HepG2 (cell line): ENCODE measurements around the gene UPK1A. TPM values are rescaled to one million over a fixed set of nuclear protein-coding genes. Genes with fewer than 3 reads are reported as not detected.
A peak's percentile ranks its signal among the peaks of the same experiment; 100 is the strongest.

Experiments used
- ATAC-seq: fragments of 200-7000 bp; cut with Tn5 transposase; 3 replicates; pipeline ENCODE4 v1.9.1; 2020; ENCODE audit warnings: mild to moderate bottlenecking, moderate library complexity
- BruUV-seq: library from RNA; stranded (reverse); fragments of 400-500 nt; replicated peaks from 2 replicates; lab custom pipeline; 2021; lab: Mats Ljungman, UMichigan
- CTCF ChIA-PET: fragments of 300-600 bp; formaldehyde crosslinking; extraction: SDS; loops from one replicate; lab custom pipeline; 2021; ENCODE audit warnings: low total read pairs, inconsistent platforms, low intra/inter-chr PET ratio; lab: Yijun Ruan, JAX
- POLR2A ChIA-PET: fragments of 350-600 bp; sonication (Branson Sonifier 250); formaldehyde crosslinking; loops from one replicate; lab custom pipeline; 2020; ENCODE audit warnings: antibody characterized with exemption, inconsistent platforms; lab: Yijun Ruan, JAX
- DNase-seq: peaks from one replicate; pipeline ENCODE4 v3.0.0-alpha.2; 2015; ENCODE audit warnings: low spot score
- FAIRE-seq: peaks from 3 replicates; lab custom pipeline; 2011; peaks lifted over from hg19 to GRCh38; lab: Jason Lieb, UNC
- H2AFZ ChIP-seq: one replicate; pipeline ENCODE4 v1.6.1; 2011; ENCODE audit warnings: low read length, inconsistent platforms
- H3K27ac ChIP-seq: fragments of 300-600 bp; 3 replicates; pipeline ENCODE4 v1.8.0; 2011; ENCODE audit warnings: mixed run types, mild to moderate bottlenecking, mixed read lengths, low read length, inconsistent platforms; ENCODE audit not compliant: insufficient read depth; ENCODE audit errors: extremely low read length
- H3K27me3 ChIP-seq, 2 experiments: fragments of 200-600 bp in 1 of 2; 2 replicates in 1 of 2; 3 replicates in 1 of 2; pipeline versions ENCODE4 v1.6.0 to v1.8.0; 2011; ENCODE audit warnings: low read length in 2 of 2, mild to moderate bottlenecking in 2 of 2, moderate library complexity in 2 of 2, inconsistent platforms in 1 of 2; ENCODE audit not compliant: insufficient read depth in 2 of 2, control insufficient read depth in 1 of 2
- H3K36me3 ChIP-seq, 2 experiments: fragments of 200-600 bp in 1 of 2; replicated peaks in 1 of 2; 2 replicates in 1 of 2; 3 replicates in 1 of 2; pipeline versions ENCODE4 v1.5.1 to v1.8.0; 2011; ENCODE audit warnings: low read length in 2 of 2, inconsistent platforms in 1 of 2; ENCODE audit not compliant: insufficient read depth in 2 of 2, control insufficient read depth in 1 of 2
- H3K4me1 ChIP-seq: 2 replicates; pipeline ENCODE4 v1.5.1; 2012; ENCODE audit warnings: low read length, inconsistent platforms; ENCODE audit not compliant: insufficient read depth
- H3K4me2 ChIP-seq: 2 replicates; pipeline ENCODE4 v1.6.0; 2011; ENCODE audit warnings: low read depth, low read length, inconsistent platforms
- H3K4me3 ChIP-seq, 3 experiments: fragments of 200-600 bp in 1 of 3; sonication (generic), shearing (Covaris generic) in 1 of 3; replicated peaks in 1 of 3; 2 replicates each; pipeline ENCODE4 v1.5.1; 2011 to 2016; ENCODE audit warnings: low read length in 3 of 3, inconsistent platforms in 2 of 3, low read depth in 2 of 3, mild to moderate bottlenecking in 2 of 3, control low read depth in 1 of 3, mixed read lengths in 1 of 3; ENCODE audit not compliant: insufficient read depth in 1 of 3
- H3K79me2 ChIP-seq: one replicate; pipeline ENCODE4 v1.6.1; 2011; ENCODE audit warnings: low read length, inconsistent platforms; ENCODE audit not compliant: insufficient read depth
- H3K9ac ChIP-seq: 2 replicates; pipeline ENCODE4 v1.6.0; 2011; ENCODE audit warnings: mild to moderate bottlenecking, low read depth, low read length, inconsistent platforms; ENCODE audit not compliant: insufficient read depth
- H3K9me3 ChIP-seq: 2 replicates; pipeline ENCODE4 v1.5.1; 2012; ENCODE audit warnings: mild to moderate bottlenecking, low read length
- H4K20me1 ChIP-seq: 2 replicates; pipeline ENCODE4 v1.6.0; 2011; ENCODE audit warnings: inconsistent platforms, mild to moderate bottlenecking, low read length, moderate library complexity; ENCODE audit not compliant: insufficient read depth
- ATF1 ChIP-seq: IDR thresholded peaks from 2 replicates; pipeline ENCODE4 v1.6.1; 2016; ENCODE audit warnings: mild to moderate bottlenecking, control low read depth
- FUBP1 ChIP-seq: sonication (generic); formaldehyde crosslinking; IDR thresholded peaks from 2 replicates; pipeline ENCODE4 v1.5.1; 2020; ENCODE audit warnings: missing genetic modification reagents, mild to moderate bottlenecking, borderline replicate concordance
- MAZ ChIP-seq, 2 experiments: sonication (generic) in 1 of 2; formaldehyde crosslinking in 1 of 2; IDR thresholded peaks; 2 replicates each; pipeline versions ENCODE4 v1.5.0 to v1.6.1; 2012 to 2020; ENCODE audit warnings: low read depth in 2 of 2, mild to moderate bottlenecking in 2 of 2, borderline replicate concordance in 1 of 2, improper control_type of control experiment in 1 of 2, low read length in 1 of 2, missing genetic modification reagents in 1 of 2, moderate library complexity in 1 of 2
- MED1 ChIP-seq: sonication (generic); formaldehyde crosslinking; IDR thresholded peaks from 2 replicates; pipeline ENCODE4 v1.4.0; 2020; ENCODE audit warnings: missing genetic modification reagents
- MLLT10 ChIP-seq: sonication (generic); formaldehyde crosslinking; IDR thresholded peaks from 2 replicates; pipeline ENCODE4 v1.4.0; 2020; ENCODE audit warnings: missing genetic modification reagents
- MXD4 ChIP-seq: IDR thresholded peaks from 2 replicates; pipeline ENCODE4 v1.6.1; 2016; ENCODE audit warnings: mild to moderate bottlenecking, missing biosample characterization, missing genetic modification reagents
- RBFOX2 ChIP-seq: fragments of 200-400 bp; formaldehyde crosslinking; IDR thresholded peaks from 2 replicates; pipeline ENCODE4 v1.6.1; 2017; ENCODE audit warnings: low read depth, mild to moderate bottlenecking, low read length
- REST ChIP-seq, 2 experiments: IDR thresholded peaks; 2 replicates each; pipeline ENCODE4 v1.6.1; 2011 to 2012; ENCODE audit warnings: low read length in 2 of 2, borderline replicate concordance in 1 of 2, low read depth in 1 of 2, mild to moderate bottlenecking in 1 of 2, moderate library complexity in 1 of 2
- SKI ChIP-seq: fragments of 450-650 bp; IDR thresholded peaks from one replicate; pipeline ENCODE4 v1.6.1; 2018; ENCODE audit warnings: mild to moderate bottlenecking; ENCODE audit not compliant: partially characterized antibody
- STAG1 ChIP-seq: sonication (generic); formaldehyde crosslinking; IDR thresholded peaks from 2 replicates; pipeline ENCODE4 v1.4.0; 2020; ENCODE audit warnings: missing genetic modification reagents
- ZFAT ChIP-seq: sonication (generic); formaldehyde crosslinking; conservative IDR thresholded peaks from 2 replicates; pipeline ENCODE4 v1.8.1; 2023; ENCODE audit warnings: missing genetic modification reagents, inconsistent platforms
- ZNF3 ChIP-seq: IDR thresholded peaks from 2 replicates; pipeline ENCODE4 v1.7.0; 2017; ENCODE audit warnings: inconsistent platforms
- ZNF777 ChIP-seq: sonication (generic); formaldehyde crosslinking; IDR thresholded peaks from 2 replicates; pipeline ENCODE4 v1.4.0; 2020; ENCODE audit warnings: missing genetic modification reagents
- WGBS: methylation state at CpG from one replicate; pipeline ENCODE4 v1.1.6; 2017; ENCODE audit warnings: low lambda C conversion rate; 5-methylcytosine and 5-hydroxymethylcytosine counted together
- in situ Hi-C: cut with HindIII; loops from 2 replicates; pipeline ENCODE4 v1.10.0; 2017; ENCODE audit warnings: low pct_unique_long_range_greater_than_20kb; ENCODE audit not compliant: extremely low pct_ligation_motif_present
- intact Hi-C: fragments of 100-400 bp; cut with micrococcal nuclease; formaldehyde crosslinking; loops from one replicate; pipeline ENCODE4 v1.10.0; 2022; ENCODE audit not compliant: unreplicated experiment
- polyA plus RNA-seq, 8 experiments: library from polyadenylated mRNA; depleted of rRNA in 3 of 8; stranded (reverse) in 7 of 8; unstranded in 1 of 8; fragments of >200 nt; fragmentation: Illumina TruSeq in 4 of 8; extraction: Trizol in 4 of 8; gene quantifications; 2 replicates each; pipeline versions ENCODE4 v1.2.1 to v1.2.3, GENCODE V29; 2011 to 2016; ENCODE audit warnings: low read depth in 4 of 8, missing spikeins in 1 of 8, mixed read lengths in 1 of 8; ENCODE audit not compliant: insufficient read depth in 1 of 8
- total RNA-seq, 5 experiments: library from RNA; depleted of rRNA; stranded (reverse); fragments of >200 nt; fragmentation: Illumina TruSeq; extraction: Trizol; gene quantifications; 2 replicates each; pipeline ENCODE4 v1.2.3, GENCODE V29; 2016; ENCODE audit warnings: low read depth in 1 of 5

UPK1A gene
- total and polyA plus RNA-seq, 2 of the 13 experiments (the other 11 are each of a cell fraction or from before 2014, with no cell fraction given) = 2.9 TPM; not detected in 1

DNA sequence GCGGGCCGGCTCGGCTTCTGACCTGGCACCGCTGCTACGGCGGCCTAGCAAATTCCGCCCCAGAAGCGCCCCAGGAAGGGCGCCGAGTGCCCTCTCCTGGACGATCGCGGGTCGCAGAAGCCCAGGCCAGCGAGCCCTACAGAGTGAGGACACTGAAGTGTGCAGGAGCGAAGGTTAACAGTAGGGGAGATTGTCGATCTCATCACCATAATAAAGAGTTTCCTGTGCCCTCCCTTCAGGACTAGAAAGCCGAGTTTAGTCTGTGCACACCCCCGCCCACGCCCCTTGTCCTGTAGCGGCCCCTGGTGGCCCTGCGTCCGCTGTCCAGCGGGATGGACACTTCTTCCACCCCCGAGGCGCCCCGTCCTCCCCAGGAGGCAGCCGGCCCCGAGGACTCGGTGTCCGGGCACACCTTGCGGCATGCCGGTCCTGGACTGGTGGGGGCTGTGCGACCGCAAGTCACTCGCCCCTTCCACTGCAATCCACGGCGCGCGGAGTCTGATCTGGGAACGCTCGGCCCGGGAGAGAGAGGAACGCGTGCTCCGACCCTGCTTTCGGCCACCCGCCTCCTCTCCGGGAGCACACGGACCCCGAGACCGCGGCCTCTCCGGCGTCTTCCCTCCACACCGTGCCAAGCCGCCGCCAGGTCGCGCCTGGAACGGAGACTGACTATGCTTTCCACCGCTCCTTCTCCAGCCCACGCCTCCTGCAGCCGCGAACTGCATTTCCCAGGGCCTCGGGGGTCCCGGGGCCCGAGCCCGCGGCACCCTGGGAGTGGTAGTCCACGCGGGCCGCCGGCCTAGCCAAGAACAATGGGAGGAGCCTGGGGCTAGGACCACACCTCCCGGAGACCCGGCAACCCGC is 50.7 kb downstream of the UPK1A start (continued):
- TF ChIP-seq REST (IDR thresholded peaks at IDR 0.05; ENCODE audit: borderline replicate concordance in 1 of 2, low read depth in 1 of 2, low read length in 2 of 2) (no peak), STAG1 (CRISPR knock-in tag) (peak; percentile 89), ZNF777 (CRISPR knock-in tag) (peak; percentile 64; the same call in 1 of the 2 replicates), ZNF3 (no peak), SKI (peak; percentile 21)
- TF ChIP-seq, all 625 proteins: peak for 239

DNA sequence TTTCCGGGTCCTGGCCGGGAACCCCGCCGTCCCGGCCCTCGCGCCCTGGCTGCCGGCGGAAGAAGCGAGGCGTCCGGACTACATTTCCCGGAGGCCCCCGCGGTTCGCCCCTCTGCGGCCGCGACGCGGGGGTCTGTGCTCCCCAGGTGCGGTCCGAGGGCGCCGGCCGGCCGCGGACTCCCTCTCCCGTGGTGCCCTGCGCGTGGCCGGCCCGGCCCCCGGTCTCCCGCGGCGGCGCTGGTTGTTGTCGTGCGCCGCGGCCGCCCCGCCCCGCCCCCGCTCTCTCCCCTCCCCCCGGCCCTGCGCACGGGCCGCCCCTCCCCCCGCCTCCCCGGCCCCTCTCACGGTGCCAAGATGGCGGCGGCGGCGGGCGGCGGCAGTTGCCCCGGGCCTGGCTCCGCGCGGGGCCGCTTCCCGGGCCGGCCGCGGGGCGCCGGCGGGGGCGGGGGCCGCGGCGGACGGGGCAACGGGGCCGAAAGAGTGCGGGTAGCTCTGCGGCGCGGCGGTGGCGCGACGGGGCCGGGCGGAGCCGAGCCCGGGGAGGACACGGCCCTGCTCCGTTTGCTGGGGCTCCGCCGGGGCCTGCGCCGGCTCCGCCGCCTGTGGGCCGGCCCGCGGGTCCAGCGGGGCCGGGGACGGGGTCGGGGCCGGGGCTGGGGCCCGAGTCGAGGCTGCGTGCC is 51.5 kb downstream of the UPK1A start, which contains the start of gene KMT2B:
TSS of gene KMT2B (plus strand) at position 339 of the 680 bp plus-strand sequence. CDS start at position 355, 16 bp downstream.
- ATAC-seq = no peak
- intact Hi-C loops (loop anchor here (1.0 to 2.0 kb wide), 2 partner anchors 23 to 169 kb away; no protein-coding TSS in a partner anchor), in situ Hi-C loops (loop anchor here (5.0 kb wide), 1 partner anchor 171 kb away; the partner anchor contains the start of gene TMEM147)
- Histone ChIP-seq H3K4me1 (peaks cover 34% of the 10 kb centered on the region), H3K4me2 (peak within 1 kb of the TSS; percentile 96), H4K20me1 (peaks cover 8% of the 10 kb centered on the region), H3K9me3 (no peaks in the 10 kb centered on the region), H3K79me2 (peaks cover 21% of the 10 kb centered on the region), H3K36me3 (peaks cover 10 to 23% of the 10 kb centered on the region in 2 experiments), H3K4me3 (peak within 1 kb of the TSS; percentile 93 to 99 (median 97)), H3K27ac (peak within 1 kb of the TSS; percentile 78), H2AFZ (peak within 1 kb of the TSS; percentile 12), H3K9ac (peak within 1 kb of the TSS; percentile 88), H3K27me3 (no peaks in the 10 kb centered on the region)
- FAIRE-seq = no peak
- DNase-seq = no peak
- WGBS = 2% methylated on average over 10 of the region's 109 CpGs
- POLR2A ChIA-PET = interaction anchor here (2.0 to 4.6 kb wide), 3 partner anchors 21 to 30 kb away, joined by 11 to 69 read pairs (median 19); partner anchors contain the start of genes LIN37, PSENEN and U2AF1L4
- CTCF ChIA-PET = interaction anchor here (1.2 to 7.0 kb wide), 6 partner anchors 16 to 214 kb away, joined by 3 to 201 read pairs (median 8); no protein-coding TSS in a partner anchor
- no TSS peak for BruUV-seq
- TF ChIP-seq ATF1 (CRISPR knock-in tag) = peak; percentile 67
- TF ChIP-seq RBFOX2 = peak; percentile 2
- TF ChIP-seq MAZ (IDR thresholded peaks at IDR 0.05; ENCODE audit: borderline replicate concordance, low read depth, low read length) = peak; percentile 58
- TF ChIP-seq MAZ (CRISPR knock-in tag; IDR thresholded peaks at IDR 0.05; ENCODE audit: low read depth) = no peak
- TF ChIP-seq FUBP1 (CRISPR knock-in tag) = no peak
- TF ChIP-seq MED1 (CRISPR knock-in tag) = 0 out of 2 replicates have a peak, but pooled peaks have one; percentile 18
- TF ChIP-seq MXD4 (CRISPR knock-in tag) = 0 out of 2 replicates have a peak, but pooled peaks have one; percentile 12
- TF ChIP-seq ZFAT (CRISPR knock-in tag) = 0 out of 2 replicates have a peak, but pooled peaks have one; percentile 18
- TF ChIP-seq MLLT10 (CRISPR knock-in tag) = no peak
